DND-41 (cell line): ENCODE data around the gene SNRPE.

Experiments
- ATAC-seq: fragments of 200-7000 bp; cut with Tn5 transposase; 3 replicates; pipeline ENCODE4 v1.9.1; 2021; ENCODE audit warnings: low read depth; ENCODE audit not compliant: insufficient read depth
- DNase-seq: peaks from one replicate; pipeline ENCODE4 v3.0.0-alpha.2; 2020
- H2AFZ ChIP-seq: 2 replicates; pipeline ENCODE4 v1.6.0; 2012; ENCODE audit warnings: low read depth, low read length
- H3K27ac ChIP-seq: 2 replicates; pipeline ENCODE4 v1.5.1; 2012; ENCODE audit warnings: low read length, inconsistent platforms
- H3K27me3 ChIP-seq: fragments of 200-600 bp; sonication (generic); 2 replicates; pipeline ENCODE4 v1.6.0; 2012; ENCODE audit warnings: low read length, mild to moderate bottlenecking, inconsistent platforms; ENCODE audit not compliant: insufficient read depth, poor library complexity
- H3K36me3 ChIP-seq: 2 replicates; pipeline ENCODE4 v1.5.1; 2012; ENCODE audit warnings: low read length, inconsistent platforms; ENCODE audit not compliant: insufficient read depth
- H3K4me1 ChIP-seq: 2 replicates; pipeline ENCODE4 v1.5.1; 2012; ENCODE audit warnings: mild to moderate bottlenecking, low read length; ENCODE audit not compliant: insufficient read depth
- H3K4me2 ChIP-seq: 2 replicates; pipeline ENCODE4 v1.6.0; 2012; ENCODE audit warnings: mild to moderate bottlenecking, moderate library complexity, low read length, inconsistent platforms; ENCODE audit not compliant: insufficient read depth
- H3K4me3 ChIP-seq, 2 experiments: fragments of 200-600 bp in 1 of 2; shearing (Covaris generic) in 1 of 2; 2 replicates each; pipeline ENCODE4 v1.5.1; 2012 to 2016; ENCODE audit warnings: inconsistent platforms in 2 of 2, low read length in 2 of 2, mild to moderate bottlenecking in 2 of 2, low read depth in 1 of 2, moderate library complexity in 1 of 2
- H3K79me2 ChIP-seq: 2 replicates; pipeline ENCODE4 v1.6.0; 2012; ENCODE audit warnings: low read length, inconsistent platforms; ENCODE audit not compliant: insufficient read depth
- H3K9ac ChIP-seq: 2 replicates; pipeline ENCODE4 v1.6.0; 2012; ENCODE audit warnings: low read depth, mild to moderate bottlenecking, inconsistent platforms, low read length, moderate library complexity
- H3K9me3 ChIP-seq: 2 replicates; pipeline ENCODE4 v1.5.1; 2012; ENCODE audit warnings: low read length, moderate library complexity, mild to moderate bottlenecking, inconsistent platforms; ENCODE audit not compliant: insufficient read depth, severe bottlenecking
- H4K20me1 ChIP-seq: 2 replicates; pipeline ENCODE4 v1.6.0; 2012; ENCODE audit warnings: low read length; ENCODE audit not compliant: insufficient read depth
- EZH2 ChIP-seq: IDR thresholded peaks from 3 replicates; pipeline ENCODE4 v1.6.1; 2012; ENCODE audit warnings: borderline replicate concordance, low read depth, mild to moderate bottlenecking, moderate library complexity, low read length, inconsistent platforms; ENCODE audit not compliant: severe bottlenecking
- TF ChIP-seq, protein P1 (sequence below): IDR thresholded peaks from 2 replicates; pipeline ENCODE4 v1.5.1; 2012; ENCODE audit warnings: borderline replicate concordance, low read length, moderate library complexity, mild to moderate bottlenecking; ENCODE audit not compliant: poor library complexity, severe bottlenecking; ENCODE audit errors: extremely low read depth

SNRPE gene

DNA sequence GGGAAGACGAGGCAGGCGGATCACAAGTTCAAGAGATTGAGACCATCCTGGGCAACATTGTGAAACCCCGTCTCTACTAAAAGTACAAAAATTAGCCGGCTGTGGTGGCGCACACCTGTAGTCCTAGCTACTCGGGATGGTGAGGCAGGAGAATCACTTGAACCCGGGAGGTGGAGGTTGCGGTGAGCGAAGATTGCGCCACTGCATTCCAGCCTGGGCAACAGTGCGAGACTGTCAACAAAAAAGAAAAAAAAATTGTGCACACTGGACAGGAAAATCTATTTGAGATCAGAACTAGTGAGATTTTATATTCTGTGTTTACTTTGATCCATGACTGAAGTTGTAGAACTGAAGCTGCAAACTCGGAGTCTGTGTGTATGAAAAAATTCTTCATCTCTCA lies 40.2 kb downstream of the SNRPE start:
- Histone ChIP-seq H3K4me3 (no peak overlapping the region), H3K27me3 (no peaks in the 10 kb centered on the region), H3K79me2 (no peaks in the 10 kb centered on the region), H3K27ac (no peak overlapping the region), H2AFZ (no peak overlapping the region), H4K20me1 (no peaks in the 10 kb centered on the region), H3K9ac (no peak overlapping the region), H3K36me3 (no peaks in the 10 kb centered on the region), H3K4me1 (no peaks in the 10 kb centered on the region), H3K4me2 (no peak overlapping the region), H3K9me3 (no peaks in the 10 kb centered on the region)
- TF ChIP-seq EZH2, result no peak
- TF ChIP-seq, protein P1, sequence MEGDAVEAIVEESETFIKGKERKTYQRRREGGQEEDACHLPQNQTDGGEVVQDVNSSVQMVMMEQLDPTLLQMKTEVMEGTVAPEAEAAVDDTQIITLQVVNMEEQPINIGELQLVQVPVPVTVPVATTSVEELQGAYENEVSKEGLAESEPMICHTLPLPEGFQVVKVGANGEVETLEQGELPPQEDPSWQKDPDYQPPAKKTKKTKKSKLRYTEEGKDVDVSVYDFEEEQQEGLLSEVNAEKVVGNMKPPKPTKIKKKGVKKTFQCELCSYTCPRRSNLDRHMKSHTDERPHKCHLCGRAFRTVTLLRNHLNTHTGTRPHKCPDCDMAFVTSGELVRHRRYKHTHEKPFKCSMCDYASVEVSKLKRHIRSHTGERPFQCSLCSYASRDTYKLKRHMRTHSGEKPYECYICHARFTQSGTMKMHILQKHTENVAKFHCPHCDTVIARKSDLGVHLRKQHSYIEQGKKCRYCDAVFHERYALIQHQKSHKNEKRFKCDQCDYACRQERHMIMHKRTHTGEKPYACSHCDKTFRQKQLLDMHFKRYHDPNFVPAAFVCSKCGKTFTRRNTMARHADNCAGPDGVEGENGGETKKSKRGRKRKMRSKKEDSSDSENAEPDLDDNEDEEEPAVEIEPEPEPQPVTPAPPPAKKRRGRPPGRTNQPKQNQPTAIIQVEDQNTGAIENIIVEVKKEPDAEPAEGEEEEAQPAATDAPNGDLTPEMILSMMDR, result no peak
- ATAC-seq (no peak), DNase-seq (no peak)

DNA sequence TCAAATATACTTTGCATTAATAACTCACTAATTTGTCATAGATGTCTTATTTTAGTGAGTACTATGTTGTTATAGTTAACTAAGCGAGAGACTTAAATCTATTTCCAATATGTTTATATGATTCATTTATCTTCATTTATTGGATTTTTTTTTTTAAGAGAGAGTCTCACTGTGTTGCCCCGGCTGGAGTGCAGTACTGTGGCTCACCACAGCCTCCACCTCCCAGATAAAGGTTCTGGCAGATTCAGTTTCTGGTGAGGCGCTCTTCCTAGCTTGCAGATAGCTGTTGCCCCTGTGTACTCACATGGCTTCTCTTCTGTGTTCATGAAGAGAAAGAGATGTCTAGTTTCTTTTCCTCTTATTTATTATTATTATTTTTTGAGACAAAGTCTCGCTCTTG lies 43.9 kb downstream of the SNRPE start:
- H3K4me2 ChIP-seq, result no peak overlapping the region
- H3K9ac ChIP-seq, result no peak overlapping the region
- DNase-seq (no peak), ATAC-seq (no peak)
- H3K79me2 ChIP-seq, result no peaks in the 10 kb centered on the region
- H3K9me3 ChIP-seq, result no peaks in the 10 kb centered on the region
- H4K20me1 ChIP-seq, result no peaks in the 10 kb centered on the region
- H3K4me3 ChIP-seq, result no peak overlapping the region
- H3K27ac ChIP-seq, result no peak overlapping the region
- no peak overlapping the region for H2AFZ ChIP-seq
- H3K4me1 ChIP-seq, result no peaks in the 10 kb centered on the region
- H3K27me3 ChIP-seq, result no peaks in the 10 kb centered on the region
- TF ChIP-seq, protein P1, result no peak
- TF ChIP-seq EZH2, result no peak
- no peaks in the 10 kb centered on the region for H3K36me3 ChIP-seq

DNA sequence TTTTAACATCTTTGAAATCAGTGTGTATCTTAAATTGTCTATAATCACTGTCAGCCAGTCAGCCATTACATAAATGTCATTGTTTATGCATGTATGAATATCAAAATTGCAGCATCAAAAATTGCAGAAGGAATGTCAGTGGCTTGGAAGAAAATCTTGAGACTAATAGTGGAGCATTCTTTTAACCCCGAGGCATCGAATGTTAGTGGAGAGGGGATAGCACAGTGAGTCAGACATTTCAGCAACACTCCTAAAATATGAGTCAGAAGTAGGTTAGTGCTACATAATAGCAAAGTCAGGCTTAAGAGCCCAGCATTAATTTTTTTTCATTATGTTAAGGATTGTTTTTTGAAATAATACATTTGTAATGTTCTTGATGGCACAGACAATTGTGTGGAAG lies 45.5 kb downstream of the SNRPE start:
- Histone ChIP-seq H3K36me3 (no peaks in the 10 kb centered on the region), H2AFZ (no peak overlapping the region), H3K4me2 (no peak overlapping the region), H3K79me2 (no peaks in the 10 kb centered on the region), H3K27me3 (peaks cover 3% of the 10 kb centered on the region), H3K4me1 (no peaks in the 10 kb centered on the region), H3K4me3 (no peak overlapping the region), H3K9ac (no peak overlapping the region), H3K27ac (no peak overlapping the region), H4K20me1 (no peaks in the 10 kb centered on the region), H3K9me3 (no peaks in the 10 kb centered on the region)
- ATAC-seq, result no peak
- no peak for DNase-seq
- TF ChIP-seq EZH2, result no peak
- TF ChIP-seq, protein P1, result no peak

DNA sequence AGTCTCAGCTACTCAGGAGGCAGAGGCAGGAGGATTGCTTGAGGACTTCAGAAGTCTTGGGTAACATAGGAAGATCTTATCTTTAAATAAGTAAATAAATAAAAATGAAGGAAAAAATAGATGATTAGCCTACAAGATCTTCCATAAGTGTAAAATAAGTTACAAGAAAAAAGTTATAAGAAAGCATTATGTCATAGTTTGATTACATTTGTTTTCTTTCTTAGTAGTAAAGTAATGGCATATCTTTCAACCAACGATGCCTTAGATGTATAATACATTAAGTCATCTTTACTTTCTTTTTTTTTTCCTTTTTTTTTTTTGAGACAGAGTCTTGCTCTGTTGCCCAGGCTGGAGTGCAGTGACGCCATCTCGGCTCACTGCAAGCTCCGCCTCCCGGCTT lies 46.5 kb downstream of the SNRPE start:
- Histone ChIP-seq H3K4me2 (no peak overlapping the region), H3K4me1 (no peaks in the 10 kb centered on the region), H3K4me3 (no peak overlapping the region), H3K27me3 (peaks cover 4% of the 10 kb centered on the region), H3K9me3 (no peaks in the 10 kb centered on the region), H3K9ac (no peak overlapping the region), H3K79me2 (no peaks in the 10 kb centered on the region), H2AFZ (no peak overlapping the region), H4K20me1 (no peaks in the 10 kb centered on the region), H3K27ac (no peak overlapping the region), H3K36me3 (no peaks in the 10 kb centered on the region)
- ATAC-seq (no peak), DNase-seq (no peak)
- TF ChIP-seq EZH2, result no peak
- TF ChIP-seq, protein P1, result no peak
